ENCODE data around the gene CCDC9.
"Not testable (repeated sequence)": the region's sequence is repeated elsewhere in the genome, so short reads cannot be mapped to it uniquely, and the experiment has no call there.

CCDC9 gene

GRCh38 chr19:47231215-47232054 is 24.9 kb upstream of the CCDC9 start:
- in situ Hi-C loops (cut with MboI; ENCODE audit: low sequenced_read_pairs): no loop called here

- in situ Hi-C loops (cut with MboI; ENCODE audit: low sequenced_read_pairs): no loop called here
These were observed 23.7 kb upstream of the CCDC9 start for GRCh38 chr19:47232422-47233211.

GRCh38 chr19:47236072-47236675 is 20.2 kb upstream of the CCDC9 start:
- in situ Hi-C loops (cut with MboI; ENCODE audit: low sequenced_read_pairs): no loop called here

GRCh38 chr19:47239152-47239551 is 17.2 kb upstream of the CCDC9 start:
- in situ Hi-C loops (cut with MboI; ENCODE audit: low sequenced_read_pairs): no loop called here

- in situ Hi-C loops (cut with MboI; ENCODE audit: low sequenced_read_pairs): no loop called here
These were observed 16.6 kb upstream of the CCDC9 start for GRCh38 chr19:47239610-47240296.

- in situ Hi-C loops (cut with MboI; ENCODE audit: low sequenced_read_pairs): no loop called here
These were observed 15.8 kb upstream of the CCDC9 start for GRCh38 chr19:47240556-47240955.

- in situ Hi-C loops (cut with MboI; ENCODE audit: low sequenced_read_pairs): no loop called here
These were observed 15.1 kb upstream of the CCDC9 start for GRCh38 chr19:47240996-47241918.

- in situ Hi-C loops (cut with MboI; ENCODE audit: low sequenced_read_pairs): no loop called here
These were observed 14.3 kb upstream of the CCDC9 start for GRCh38 chr19:47241919-47242577.

- in situ Hi-C loops (cut with MboI; ENCODE audit: low sequenced_read_pairs): no loop called here
These were observed 13.0 kb upstream of the CCDC9 start for GRCh38 chr19:47243364-47243775.

GRCh38 chr19:47243776-47244547 is 12.4 kb upstream of the CCDC9 start:
- in situ Hi-C loops (cut with MboI; ENCODE audit: low sequenced_read_pairs): no loop called here

DNA sequence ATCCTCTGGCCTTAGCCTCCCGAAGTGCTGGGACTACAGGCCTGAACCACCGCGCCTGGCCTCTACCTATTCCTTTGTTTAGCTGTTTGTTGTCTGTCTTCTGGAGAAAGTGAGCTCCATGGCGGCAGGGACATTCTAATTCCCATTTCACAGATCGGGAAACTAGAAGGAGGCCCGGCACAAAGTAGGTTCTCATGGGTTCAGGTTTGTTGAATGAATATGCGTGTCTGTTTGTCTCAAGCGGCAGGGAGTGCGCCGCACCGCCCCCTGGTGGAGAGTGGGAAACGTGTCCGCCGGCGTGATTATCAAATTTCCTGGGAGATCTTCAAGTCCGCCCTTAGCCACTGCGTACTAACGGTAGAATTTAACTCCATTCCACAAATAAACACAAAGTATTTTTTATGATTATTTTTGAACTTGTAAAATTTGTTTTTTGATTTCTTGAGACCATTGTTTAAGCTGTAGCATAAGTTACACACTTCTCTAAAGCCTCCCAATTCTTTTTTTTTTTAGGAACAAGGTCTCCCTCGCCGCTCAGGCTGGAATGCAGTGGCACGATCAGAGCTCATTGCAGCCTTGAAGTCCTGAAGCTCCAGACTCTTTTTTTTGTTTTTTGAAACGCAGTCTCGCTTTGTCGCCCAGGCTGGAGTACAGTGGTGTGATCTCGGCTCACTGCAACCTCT is 8.9 kb upstream of the CCDC9 start:
- in situ Hi-C loops (cut with MboI; ENCODE audit: low sequenced_read_pairs): loop anchor here (5.0 kb wide), 1 partner anchor 95 kb away; no protein-coding TSS in a partner anchor

DNA sequence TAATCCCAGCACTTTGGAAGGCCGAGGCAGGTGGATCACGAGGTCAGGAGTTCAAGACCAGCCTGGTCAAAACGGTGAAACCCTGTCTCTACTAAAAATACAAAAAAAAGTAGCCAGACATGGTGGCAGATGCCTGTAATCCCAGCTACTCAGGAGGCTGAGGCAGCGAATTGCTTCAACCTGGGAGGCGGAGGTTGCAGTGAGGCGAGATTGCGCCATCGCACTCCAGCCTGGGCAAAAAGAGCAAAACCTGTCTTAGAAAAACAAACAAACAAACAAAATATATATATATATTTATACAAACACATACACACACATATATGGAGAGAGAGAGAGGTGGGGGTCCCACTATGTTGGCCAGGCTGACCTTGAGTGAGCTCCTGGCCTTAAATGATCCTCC is 3.3 kb upstream of the CCDC9 start:
- in situ Hi-C loops (cut with MboI; ENCODE audit: low sequenced_read_pairs): not testable (repeated sequence)

- in situ Hi-C loops (cut with MboI; ENCODE audit: low sequenced_read_pairs): no loop called here
These were observed 2.9 kb upstream of the CCDC9 start for GRCh38 chr19:47253467-47253881.

DNA sequence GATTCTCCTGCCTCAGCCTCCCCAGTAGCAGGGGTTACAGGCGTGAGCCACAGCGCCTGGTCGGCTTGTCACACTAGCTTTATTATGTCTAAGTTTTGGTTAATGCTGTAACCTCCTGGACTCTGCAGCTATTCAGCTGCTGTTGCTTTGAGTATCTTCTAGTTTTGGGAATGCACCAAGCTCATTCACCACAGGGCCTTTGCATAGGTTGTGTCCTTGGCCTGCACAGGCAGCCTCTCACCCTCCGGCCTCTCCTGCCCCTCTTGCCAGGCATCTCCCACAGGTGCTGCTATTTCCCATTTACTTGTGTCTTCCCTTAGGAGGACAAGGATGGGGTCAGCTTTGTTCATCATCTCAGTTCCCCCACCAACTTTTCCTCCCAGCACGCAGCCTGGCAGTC is 2.4 kb upstream of the CCDC9 start:
- in situ Hi-C loops (cut with MboI; ENCODE audit: low sequenced_read_pairs): no loop called here

DNA sequence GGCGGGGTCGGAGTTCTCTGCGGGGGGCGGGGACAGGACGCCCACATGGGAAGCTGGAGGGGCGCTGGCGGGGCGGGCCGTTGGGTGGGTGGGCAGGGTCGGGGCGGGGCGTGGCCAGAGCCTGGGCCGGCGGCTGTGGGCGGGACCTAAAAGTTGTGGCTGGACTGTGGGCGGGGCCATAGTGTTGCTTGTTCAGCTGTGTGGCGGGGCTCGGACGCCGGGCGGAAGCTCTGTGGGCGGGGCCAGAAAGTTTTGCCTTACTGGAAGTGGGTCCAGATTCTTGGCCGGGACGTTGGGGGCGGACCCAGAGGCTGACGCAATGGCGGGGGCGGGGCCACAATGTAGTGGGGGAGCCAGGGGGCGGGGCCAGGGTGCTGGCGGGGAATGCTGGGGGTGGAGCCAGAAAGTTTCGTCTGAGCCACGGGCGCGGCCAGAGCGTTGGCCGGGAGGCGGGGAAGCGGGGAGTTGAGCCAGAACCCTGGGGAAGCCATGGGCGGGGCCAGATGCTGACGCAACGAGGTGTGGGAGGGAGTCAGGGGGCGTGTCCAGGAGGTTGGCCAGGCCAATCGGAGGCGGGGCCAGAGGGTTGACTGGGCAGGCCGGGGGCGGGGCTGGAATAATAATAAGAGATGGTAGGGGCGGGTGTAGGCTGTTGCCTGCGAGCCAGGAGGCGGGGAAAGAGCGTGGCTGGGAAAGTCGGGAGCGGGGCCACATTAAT is 527 bp downstream of the CCDC9 start:
- in situ Hi-C loops (cut with MboI; ENCODE audit: low sequenced_read_pairs): no loop called here

GRCh38 chr19:47257411-47258169 is 1.3 kb downstream of the CCDC9 start:
- in situ Hi-C loops (cut with MboI; ENCODE audit: low sequenced_read_pairs): no loop called here

DNA sequence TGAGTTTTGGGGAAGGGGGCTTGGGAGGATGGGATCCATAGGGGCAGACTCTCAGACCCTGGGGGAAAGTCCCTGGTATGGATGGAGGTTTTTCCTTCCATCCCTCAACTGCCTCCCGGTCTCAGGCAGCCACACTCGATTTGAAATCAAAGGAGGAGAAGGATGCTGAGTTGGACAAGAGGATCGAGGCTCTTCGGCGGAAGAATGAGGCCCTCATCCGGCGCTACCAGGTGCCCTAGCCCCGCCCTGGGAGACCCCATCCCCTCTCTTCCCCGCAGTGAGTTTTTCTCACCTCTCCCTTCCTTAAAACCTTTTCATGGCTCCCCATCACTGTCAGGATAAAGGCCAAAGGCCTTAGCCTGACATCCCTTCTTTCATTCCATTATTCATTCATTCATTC is 2.1 kb downstream of the CCDC9 start:
- in situ Hi-C loops (cut with MboI; ENCODE audit: low sequenced_read_pairs): no loop called here

Measured in HL-60/S4 treated with retinoic acid at 250 ng/mL for 4 days and 3 days (cell line).